ENCODE results near the gene ANKRD6. TPM values are rescaled to one million over a fixed set of nuclear protein-coding genes. Genes with fewer than 3 reads are reported as not detected.
"Not testable (repeated sequence)": the region's sequence is repeated elsewhere in the genome, so short reads cannot be mapped to it uniquely, and the experiment has no call there.

ANKRD6 gene
- total and polyA plus RNA-seq, 3 experiments from 2014 or later = 2.8 to 3.4 (median 3.0) TPM

DNA sequence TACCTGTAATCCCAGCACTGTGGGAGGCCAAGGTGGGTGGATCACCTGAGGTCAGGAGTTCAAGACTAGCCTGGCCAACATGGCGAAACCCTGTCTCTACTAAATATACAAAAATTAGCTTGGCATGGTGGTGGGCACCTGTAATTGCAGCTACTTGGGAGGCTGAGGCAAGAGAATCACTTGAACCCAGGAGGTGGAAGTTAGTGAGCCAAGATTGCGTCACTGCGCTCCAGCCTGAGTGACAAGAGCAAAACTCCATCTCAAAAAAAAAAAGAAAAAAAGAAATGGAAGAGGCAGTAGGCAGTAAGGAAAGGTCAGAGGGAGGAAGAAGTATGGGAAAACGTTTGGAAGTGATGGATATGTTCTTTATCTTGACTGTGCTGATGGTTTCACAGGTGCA lies 35.1 kb upstream of the ANKRD6 start:
- H3K27ac ChIP-seq (ENCODE audit: low read depth, low read length); H3K36me3 ChIP-seq (ENCODE audit: insufficient read depth, low read length); POLR2A ChIA-PET; H3K4me3 ChIP-seq (ENCODE audit: low read length); H3K9me3 ChIP-seq (ENCODE audit: low read length); H3K4me3 Mint-ChIP-seq; H3K27me3 Mint-ChIP-seq; H3K36me3 Mint-ChIP-seq; H3K4me1 Mint-ChIP-seq; H3K9me3 Mint-ChIP-seq; H3K27me3 ChIP-seq (ENCODE audit: insufficient read depth, low read length, poor library complexity, severe bottlenecking); H3K27ac Mint-ChIP-seq; DNase-seq; H3K4me1 ChIP-seq (ENCODE audit: insufficient read depth, low read length): not testable (repeated sequence)
- CTCF ChIA-PET = interaction anchor here (0.6 to 0.8 kb wide), 2 partner anchors 26 to 572 kb away, joined by 3 read pairs; no protein-coding TSS in a partner anchor

DNA sequence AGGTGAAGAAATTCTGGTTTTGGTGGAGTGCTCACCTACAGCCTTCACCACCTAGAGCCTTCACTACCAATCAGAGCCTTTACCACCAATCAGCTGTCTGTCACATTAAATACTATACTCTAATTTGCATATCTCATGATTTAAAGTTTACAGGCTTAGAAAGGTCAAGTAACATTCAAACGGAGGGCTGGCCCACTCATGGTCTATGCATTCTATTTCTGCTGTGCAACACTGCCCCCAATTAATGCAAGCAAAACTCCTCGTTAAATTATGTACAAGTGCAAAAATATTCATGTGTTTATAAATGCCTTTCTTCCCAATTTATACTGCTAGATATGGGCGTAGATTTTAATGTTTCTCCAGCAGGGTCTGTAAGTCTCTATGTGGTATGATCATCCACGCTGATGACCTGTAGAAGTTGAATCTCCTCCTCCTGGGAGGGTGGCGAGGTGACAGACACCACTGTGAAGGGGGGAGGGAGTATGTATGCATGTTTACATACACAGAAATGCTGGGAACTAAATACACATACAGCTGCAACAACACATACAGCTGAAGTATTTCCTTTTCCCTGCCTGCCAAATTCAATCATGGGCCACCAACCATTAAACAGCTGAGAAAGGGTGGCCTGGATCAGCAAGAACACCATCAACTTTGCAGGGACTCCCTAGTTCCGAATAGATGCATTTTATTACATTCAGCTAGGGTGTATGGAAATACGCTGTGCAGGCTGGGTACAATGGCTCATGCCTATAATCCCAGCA lies 34.0 kb upstream of the ANKRD6 start:
- CTCF ChIA-PET = interaction anchor here (0.8 kb wide), 1 partner anchor 27 kb away, joined by 3 read pairs; no protein-coding TSS in a partner anchor
- Histone ChIP-seq H3K27ac (ENCODE audit: low read depth, low read length) (no peak overlapping the region), H3K36me3 (ENCODE audit: insufficient read depth, low read length) (no peaks in the 10 kb centered on the region), H3K27me3 (ENCODE audit: insufficient read depth, low read length, poor library complexity, severe bottlenecking) (no peaks in the 10 kb centered on the region), H3K9me3 (ENCODE audit: low read length) (no peaks in the 10 kb centered on the region), H3K4me3 (ENCODE audit: low read length) (no peak overlapping the region), H3K4me1 (ENCODE audit: insufficient read depth, low read length) (no peaks in the 10 kb centered on the region)
- H3K9me3 Mint-ChIP-seq = no peaks in the 10 kb centered on the region
- H3K4me1 Mint-ChIP-seq = no peaks in the 10 kb centered on the region
- H3K36me3 Mint-ChIP-seq = no peaks in the 10 kb centered on the region
- no peak for DNase-seq
- POLR2A ChIA-PET = no interaction called here
- peaks cover 0 to 4% of the 10 kb centered on the region in 2 donors for H3K27me3 Mint-ChIP-seq
- no peak overlapping the region for H3K4me3 Mint-ChIP-seq
- H3K27ac Mint-ChIP-seq = no peak overlapping the region

DNA sequence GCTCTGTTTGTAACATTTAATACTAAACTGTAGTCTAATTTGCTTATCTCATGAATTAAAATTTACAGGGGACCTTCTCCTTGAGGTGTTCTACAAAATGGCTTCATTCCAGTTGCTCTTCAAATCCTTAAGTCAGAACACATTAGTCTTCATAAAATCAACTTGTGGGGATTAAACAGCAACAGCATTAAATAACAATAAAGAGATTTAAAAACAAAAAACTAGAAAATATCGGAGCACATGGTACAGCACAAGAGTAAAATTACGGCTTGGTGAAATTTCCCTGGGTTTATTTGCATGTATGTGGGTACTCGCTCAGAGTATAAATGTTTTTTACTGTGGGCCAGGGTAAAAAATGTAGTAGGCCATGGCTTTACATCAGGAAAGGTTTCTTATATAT lies 32.9 kb upstream of the ANKRD6 start:
- H3K4me1 Mint-ChIP-seq = no peaks in the 10 kb centered on the region

DNA sequence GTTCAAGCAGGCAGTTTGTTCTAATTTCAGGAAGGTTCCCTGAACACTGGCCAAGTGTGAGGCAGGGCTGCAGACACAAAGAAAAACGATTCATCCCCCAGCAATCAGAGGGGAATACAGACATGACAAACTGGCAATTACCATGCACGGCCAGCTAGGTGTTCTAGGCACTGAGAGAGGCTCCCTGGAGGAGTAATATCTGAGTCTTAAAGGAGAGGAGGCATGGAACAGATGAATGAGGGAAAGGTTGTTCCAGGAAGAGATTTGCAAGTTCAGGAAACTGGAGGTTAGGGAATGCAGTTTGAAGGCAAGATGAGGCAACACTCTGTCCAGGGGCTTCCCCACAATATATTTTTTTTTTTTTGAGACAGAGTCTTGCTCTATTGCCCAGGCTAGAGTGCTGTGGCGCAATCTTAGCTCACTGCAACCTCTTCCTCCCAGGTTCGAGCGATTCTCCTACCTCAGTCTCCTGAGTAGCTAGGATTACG lies 32.0 kb upstream of the ANKRD6 start:
- POLR2A ChIA-PET = no interaction called here
- no peaks in the 10 kb centered on the region for H3K4me1 ChIP-seq (ENCODE audit: insufficient read depth, low read length)
- no peak overlapping the region for H3K4me3 Mint-ChIP-seq
- H3K36me3 ChIP-seq (ENCODE audit: insufficient read depth, low read length) = no peaks in the 10 kb centered on the region
- H3K27ac Mint-ChIP-seq = no peak overlapping the region
- DNase-seq = no peak
- no peaks in the 10 kb centered on the region for H3K9me3 ChIP-seq (ENCODE audit: low read length)
- H3K4me3 ChIP-seq (ENCODE audit: low read length) = no peak overlapping the region
- peaks cover 0 to 4% of the 10 kb centered on the region in 2 donors for H3K27me3 Mint-ChIP-seq
- H3K36me3 Mint-ChIP-seq = no peaks in the 10 kb centered on the region
- no peaks in the 10 kb centered on the region for H3K27me3 ChIP-seq (ENCODE audit: insufficient read depth, low read length, poor library complexity, severe bottlenecking)
- no peaks in the 10 kb centered on the region for H3K9me3 Mint-ChIP-seq
- no peaks in the 10 kb centered on the region for H3K4me1 Mint-ChIP-seq
- CTCF ChIA-PET = interaction anchor here (1.0 kb wide), 1 partner anchor 29 kb away, joined by 5 read pairs; no protein-coding TSS in a partner anchor
- H3K27ac ChIP-seq (ENCODE audit: low read depth, low read length) = no peak overlapping the region

More for the DNA sequence above, 32.9 kb upstream of the ANKRD6 start:
- DNase-seq = no peak
- no peak overlapping the region for H3K4me3 Mint-ChIP-seq
- H3K9me3 ChIP-seq (ENCODE audit: low read length) = no peaks in the 10 kb centered on the region
- no peaks in the 10 kb centered on the region for H3K9me3 Mint-ChIP-seq
- H3K4me1 ChIP-seq (ENCODE audit: insufficient read depth, low read length) = no peaks in the 10 kb centered on the region
- no peaks in the 10 kb centered on the region for H3K36me3 Mint-ChIP-seq
- no peak overlapping the region for H3K4me3 ChIP-seq (ENCODE audit: low read length)
- H3K27ac Mint-ChIP-seq = no peak overlapping the region
- ChIA-PET CTCF (no interaction called here), POLR2A (no interaction called here)
- no peaks in the 10 kb centered on the region for H3K36me3 ChIP-seq (ENCODE audit: insufficient read depth, low read length)
- H3K27ac ChIP-seq (ENCODE audit: low read depth, low read length) = no peak overlapping the region
- H3K27me3 ChIP-seq (ENCODE audit: insufficient read depth, low read length, poor library complexity, severe bottlenecking) = no peaks in the 10 kb centered on the region
- H3K27me3 Mint-ChIP-seq = peaks cover 0 to 4% of the 10 kb centered on the region in 2 donors

DNA sequence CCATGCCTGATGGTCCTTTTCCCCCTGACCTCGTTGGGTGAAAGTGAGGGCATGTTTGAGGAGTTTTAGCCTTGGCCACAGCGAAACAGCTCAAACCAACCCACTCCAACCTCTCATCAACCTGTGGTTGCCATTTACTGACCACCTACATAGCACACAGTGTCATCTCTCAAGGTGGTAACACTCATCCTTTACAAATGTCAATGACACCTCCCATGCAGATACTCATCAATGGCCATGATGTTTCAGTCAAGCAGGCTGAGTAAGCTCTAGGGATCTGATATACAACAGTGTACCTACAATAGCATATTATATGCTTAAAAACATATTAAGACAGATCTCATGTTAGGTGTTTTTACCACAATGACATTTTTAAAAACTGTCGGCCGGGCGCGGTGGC lies 30.2 kb upstream of the ANKRD6 start:
- POLR2A ChIA-PET = interaction anchor here (0.5 kb wide), 1 partner anchor 1025 kb away, joined by 11 read pairs; no protein-coding TSS in a partner anchor
- no peaks in the 10 kb centered on the region for H3K36me3 Mint-ChIP-seq
- no peak for DNase-seq
- H3K9me3 Mint-ChIP-seq = no peaks in the 10 kb centered on the region
- Histone ChIP-seq H3K4me1 (ENCODE audit: insufficient read depth, low read length) (no peaks in the 10 kb centered on the region), H3K27me3 (ENCODE audit: insufficient read depth, low read length, poor library complexity, severe bottlenecking) (no peaks in the 10 kb centered on the region), H3K4me3 (ENCODE audit: low read length) (no peak overlapping the region), H3K9me3 (ENCODE audit: low read length) (no peaks in the 10 kb centered on the region), H3K27ac (ENCODE audit: low read depth, low read length) (no peak overlapping the region), H3K36me3 (ENCODE audit: insufficient read depth, low read length) (no peaks in the 10 kb centered on the region)
- H3K4me3 Mint-ChIP-seq = no peak overlapping the region
- H3K4me1 Mint-ChIP-seq = peaks cover 0 to 6% (median 0%) of the 10 kb centered on the region in 3 donors
- peak overlapping the region in 1 of 8 donors; percentile 3 for H3K27ac Mint-ChIP-seq
- CTCF ChIA-PET = no interaction called here
- peaks cover 2 to 4% of the 10 kb centered on the region in 2 donors for H3K27me3 Mint-ChIP-seq

DNA sequence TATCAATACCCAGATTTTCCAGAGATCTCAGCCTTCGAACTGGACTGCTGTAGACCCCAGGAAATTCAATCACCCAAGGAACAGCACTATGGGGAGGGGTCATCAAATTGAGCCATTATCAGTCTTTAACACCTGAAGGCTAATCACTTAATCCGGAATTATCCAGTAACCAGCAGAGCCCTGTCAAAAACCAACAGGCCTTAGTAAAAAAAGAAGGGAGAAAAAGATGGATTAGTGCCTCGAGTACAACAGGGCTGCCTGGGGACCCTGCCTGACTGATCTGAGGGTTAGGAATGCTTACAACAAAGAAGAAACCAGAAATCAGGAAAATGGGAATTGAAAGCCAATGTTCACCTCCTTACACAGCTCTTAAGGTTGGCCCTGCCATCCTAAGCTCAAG lies 28.4 kb upstream of the ANKRD6 start:
- Mint-ChIP-seq H3K4me1 (peaks cover 0 to 6% (median 0%) of the 10 kb centered on the region in 3 donors), H3K27me3 (peaks cover 2 to 4% of the 10 kb centered on the region in 2 donors), H3K36me3 (no peaks in the 10 kb centered on the region), H3K27ac (no peak overlapping the region), H3K4me3 (no peak overlapping the region), H3K9me3 (no peaks in the 10 kb centered on the region)
- DNase-seq = no peak
- no peaks in the 10 kb centered on the region for H3K4me1 ChIP-seq (ENCODE audit: insufficient read depth, low read length)
- H3K4me3 ChIP-seq (ENCODE audit: low read length) = no peak overlapping the region
- H3K27ac ChIP-seq (ENCODE audit: low read depth, low read length) = no peak overlapping the region
- ChIA-PET CTCF (interaction anchor here (1.7 kb wide), 1 partner anchor 32 kb away, joined by 4 read pairs; no protein-coding TSS in a partner anchor), POLR2A (no interaction called here)
- no peaks in the 10 kb centered on the region for H3K27me3 ChIP-seq (ENCODE audit: insufficient read depth, low read length, poor library complexity, severe bottlenecking)
- no peaks in the 10 kb centered on the region for H3K9me3 ChIP-seq (ENCODE audit: low read length)
- no peaks in the 10 kb centered on the region for H3K36me3 ChIP-seq (ENCODE audit: insufficient read depth, low read length)

DNA sequence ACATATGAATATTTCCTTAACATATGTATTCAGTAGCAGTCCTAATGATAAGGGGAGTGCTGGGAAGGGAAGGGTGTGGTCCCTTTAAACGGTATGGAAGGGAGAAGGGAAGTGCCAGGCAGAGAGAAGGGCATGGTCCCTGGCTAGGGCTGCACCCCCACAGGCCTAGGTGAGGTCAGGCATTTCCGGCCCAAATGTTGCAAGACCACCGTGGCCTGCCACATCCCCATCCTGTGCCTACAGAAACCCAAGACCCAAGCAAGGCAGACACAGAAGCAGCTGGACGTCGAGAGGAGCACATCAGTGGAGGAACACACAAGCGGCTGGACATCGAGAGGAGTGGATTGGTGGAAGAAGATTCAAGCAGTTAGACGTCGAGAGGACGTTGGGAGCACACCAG lies 26.8 kb upstream of the ANKRD6 start:
- no peak overlapping the region for H3K27ac ChIP-seq (ENCODE audit: low read depth, low read length)
- no peaks in the 10 kb centered on the region for H3K9me3 Mint-ChIP-seq
- no peaks in the 10 kb centered on the region for H3K27me3 ChIP-seq (ENCODE audit: insufficient read depth, low read length, poor library complexity, severe bottlenecking)
- H3K4me3 Mint-ChIP-seq = no peak overlapping the region
- ChIA-PET POLR2A (interaction anchor here (0.5 kb wide), 1 partner anchor 293 kb away, joined by 3 read pairs; no protein-coding TSS in a partner anchor), CTCF (no interaction called here)
- no peaks in the 10 kb centered on the region for H3K9me3 ChIP-seq (ENCODE audit: low read length)
- H3K4me1 ChIP-seq (ENCODE audit: insufficient read depth, low read length) = peaks cover 10% of the 10 kb centered on the region
- H3K4me1 Mint-ChIP-seq = peaks cover 4 to 15% (median 5%) of the 10 kb centered on the region in 3 donors
- H3K4me3 ChIP-seq (ENCODE audit: low read length) = no peak overlapping the region
- H3K27ac Mint-ChIP-seq = no peak overlapping the region
- peaks cover 0 to 1% (median 0%) of the 10 kb centered on the region in 3 donors for H3K36me3 Mint-ChIP-seq
- H3K36me3 ChIP-seq (ENCODE audit: insufficient read depth, low read length) = no peaks in the 10 kb centered on the region
- no peak for DNase-seq
- H3K27me3 Mint-ChIP-seq = peaks cover 4% of the 10 kb centered on the region in 2 donors

DNA sequence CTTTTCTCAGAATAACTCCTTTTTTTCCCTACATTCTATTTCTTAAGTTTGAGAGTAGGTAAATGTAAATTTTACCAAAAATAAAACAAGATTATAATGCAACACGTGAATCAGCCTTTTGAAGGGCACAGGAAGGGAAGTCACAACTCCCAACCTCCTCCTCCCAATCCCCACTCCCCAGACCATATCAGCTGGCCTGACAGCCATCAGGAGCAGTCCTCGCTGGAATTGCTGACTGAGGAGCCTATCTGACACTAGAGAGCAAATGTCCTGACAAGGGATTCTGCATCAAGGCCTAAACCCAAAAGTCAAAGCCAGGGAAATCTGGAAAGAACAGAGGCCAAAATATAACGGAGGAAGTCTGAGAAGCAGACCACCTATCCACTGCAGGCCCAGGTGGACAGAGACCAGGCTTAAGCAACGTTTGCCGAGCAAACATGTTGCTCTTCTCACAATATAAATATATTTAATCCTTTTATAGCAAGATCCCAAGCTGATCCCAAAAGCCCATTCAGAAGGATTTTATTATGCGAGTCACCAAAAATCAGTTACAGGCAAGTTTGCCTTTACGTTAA lies 23.4 kb upstream of the ANKRD6 start:
- Histone ChIP-seq H3K9me3 (ENCODE audit: low read length) (no peaks in the 10 kb centered on the region), H3K4me1 (ENCODE audit: insufficient read depth, low read length) (peaks cover 20% of the 10 kb centered on the region), H3K27ac (ENCODE audit: low read depth, low read length) (no peak overlapping the region), H3K27me3 (ENCODE audit: insufficient read depth, low read length, poor library complexity, severe bottlenecking) (peaks cover 4% of the 10 kb centered on the region), H3K36me3 (ENCODE audit: insufficient read depth, low read length) (no peaks in the 10 kb centered on the region), H3K4me3 (ENCODE audit: low read length) (no peak overlapping the region)
- peaks cover 10 to 29% (median 14%) of the 10 kb centered on the region in 3 donors for H3K4me1 Mint-ChIP-seq
- DNase-seq = no peak
- H3K27ac Mint-ChIP-seq = peak overlapping the region in 1 of 8 donors; percentile 60
- no peaks in the 10 kb centered on the region for H3K9me3 Mint-ChIP-seq
- CTCF ChIA-PET = interaction anchor here (0.9 to 5.1 kb wide), 3 partner anchors 23 to 38 kb away, joined by 3 to 24 read pairs (median 7); no protein-coding TSS in a partner anchor
- peak overlapping the region in 4 of 7 donors; percentile 19 to 92 (median 46) for H3K4me3 Mint-ChIP-seq
- H3K27me3 Mint-ChIP-seq = peaks cover 8 to 14% of the 10 kb centered on the region in 2 donors
- POLR2A ChIA-PET = no interaction called here
- H3K36me3 Mint-ChIP-seq = peaks cover 0 to 4% (median 0%) of the 10 kb centered on the region in 3 donors

Measured in CD8-positive, alpha-beta memory T cell (primary cell).